HepG2 (cell line): ENCODE results near the gene SLC22A23. TPM values are rescaled to one million over a fixed set of nuclear protein-coding genes. Genes with fewer than 3 reads are reported as not detected.

Source experiments
- RELA ChIP-seq: sonication (generic); formaldehyde crosslinking; IDR thresholded peaks from 2 replicates; pipeline ENCODE4 v1.4.0; 2020; ENCODE audit warnings: missing genetic modification reagents
- SP2 ChIP-seq: sonication (generic); formaldehyde crosslinking; IDR thresholded peaks from 2 replicates; pipeline ENCODE4 v1.5.1; 2020; ENCODE audit warnings: mild to moderate bottlenecking, missing genetic modification reagents
- TRIM24 ChIP-seq: sonication (generic); formaldehyde crosslinking; IDR thresholded peaks from 2 replicates; pipeline ENCODE4 v1.8.0; 2022; ENCODE audit warnings: mild to moderate bottlenecking, missing genetic modification reagents
- polyA plus RNA-seq, 8 experiments: library from polyadenylated mRNA; depleted of rRNA in 3 of 8; stranded (reverse) in 7 of 8; unstranded in 1 of 8; fragments of >200 nt; fragmentation: Illumina TruSeq in 4 of 8; extraction: Trizol in 4 of 8; gene quantifications; 2 replicates each; pipeline versions ENCODE4 v1.2.1 to v1.2.3, GENCODE V29; 2011 to 2016; ENCODE audit warnings: low read depth in 4 of 8, missing spikeins in 1 of 8, mixed read lengths in 1 of 8; ENCODE audit not compliant: insufficient read depth in 1 of 8
- total RNA-seq, 5 experiments: library from RNA; depleted of rRNA; stranded (reverse); fragments of >200 nt; fragmentation: Illumina TruSeq; extraction: Trizol; gene quantifications; 2 replicates each; pipeline ENCODE4 v1.2.3, GENCODE V29; 2016; ENCODE audit warnings: low read depth in 1 of 5
- TF ChIP-seq, protein P1 (sequence below): sonication (generic); formaldehyde crosslinking; IDR thresholded peaks from 2 replicates; pipeline ENCODE4 v1.8.0; 2022; ENCODE audit warnings: mild to moderate bottlenecking, missing genetic modification reagents, moderate library complexity
- TF ChIP-seq, protein P2 (sequence below): sonication (generic); formaldehyde crosslinking; IDR thresholded peaks from 2 replicates; pipeline ENCODE4 v1.4.0; 2020; ENCODE audit warnings: missing genetic modification reagents, mild to moderate bottlenecking, borderline replicate concordance
- TF ChIP-seq, protein P3 (sequence below): sonication (generic); formaldehyde crosslinking; IDR thresholded peaks from 2 replicates; pipeline ENCODE4 v1.4.0; 2020; ENCODE audit warnings: missing genetic modification reagents, borderline replicate concordance
- TF ChIP-seq, protein P4 (sequence below): sonication (generic); formaldehyde crosslinking; IDR thresholded peaks from 2 replicates; pipeline ENCODE4 v1.4.0; 2020; ENCODE audit warnings: low read depth, missing genetic modification reagents
- TF ChIP-seq, protein P5 (sequence below): sonication (generic); formaldehyde crosslinking; IDR thresholded peaks from 2 replicates; pipeline ENCODE4 v1.5.0; 2020; ENCODE audit warnings: mild to moderate bottlenecking, missing genetic modification reagents
- TF ChIP-seq, protein P6 (sequence below): sonication (generic); formaldehyde crosslinking; IDR thresholded peaks from 2 replicates; pipeline ENCODE4 v1.4.0; 2020; ENCODE audit warnings: missing genetic modification reagents

The SLC22A23 gene
- total and polyA plus RNA-seq, 2 of the 13 experiments (the other 11 are each of a cell fraction or from before 2014, with no cell fraction given) = 11.8 to 17.5 TPM

DNA sequence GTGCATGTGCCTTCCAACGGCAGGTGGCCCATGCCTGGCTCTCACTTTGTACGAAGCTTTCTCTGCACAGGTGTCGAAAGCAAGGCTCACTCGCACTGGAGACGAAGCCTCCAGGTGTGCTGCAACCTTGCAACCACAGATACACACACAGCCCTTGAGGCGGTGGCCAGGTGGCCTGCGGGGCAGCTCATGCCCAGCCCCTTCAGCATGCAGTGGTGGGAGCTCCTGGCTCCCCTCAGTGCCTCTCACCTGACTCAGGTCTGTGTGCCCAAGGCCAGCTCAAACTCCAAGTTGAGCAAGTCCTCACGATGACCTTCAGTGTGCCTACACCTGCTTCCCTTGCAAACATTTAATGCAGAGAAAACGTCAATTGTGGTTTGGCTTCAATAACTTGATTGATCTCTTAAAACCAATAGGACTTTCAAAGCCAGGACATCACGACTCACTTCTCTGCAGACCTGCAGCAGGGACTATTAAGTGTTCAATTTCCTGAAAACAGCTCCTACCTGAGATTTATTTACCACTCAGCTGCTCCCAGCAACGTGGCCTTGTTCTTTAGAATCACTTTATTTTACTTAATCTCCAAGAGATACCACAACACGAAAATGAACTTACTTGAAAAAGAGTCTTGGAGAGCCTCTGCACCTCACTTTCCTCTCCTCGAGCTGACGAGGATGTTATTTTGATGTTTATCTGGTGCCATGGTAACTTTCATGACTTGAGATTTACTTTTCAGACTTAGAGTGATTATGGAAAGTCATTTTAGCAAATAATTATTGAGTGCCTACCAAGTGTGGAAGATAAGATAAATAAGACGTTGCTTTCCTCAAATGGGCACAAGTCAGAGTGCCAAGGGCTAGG lies 86.3 kb downstream of the SLC22A23 start (continued):
- TF ChIP-seq, protein P1, sequence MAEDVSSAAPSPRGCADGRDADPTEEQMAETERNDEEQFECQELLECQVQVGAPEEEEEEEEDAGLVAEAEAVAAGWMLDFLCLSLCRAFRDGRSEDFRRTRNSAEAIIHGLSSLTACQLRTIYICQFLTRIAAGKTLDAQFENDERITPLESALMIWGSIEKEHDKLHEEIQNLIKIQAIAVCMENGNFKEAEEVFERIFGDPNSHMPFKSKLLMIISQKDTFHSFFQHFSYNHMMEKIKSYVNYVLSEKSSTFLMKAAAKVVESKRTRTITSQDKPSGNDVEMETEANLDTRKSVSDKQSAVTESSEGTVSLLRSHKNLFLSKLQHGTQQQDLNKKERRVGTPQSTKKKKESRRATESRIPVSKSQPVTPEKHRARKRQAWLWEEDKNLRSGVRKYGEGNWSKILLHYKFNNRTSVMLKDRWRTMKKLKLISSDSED (CRISPR knock-in tag) = no peak
- TF ChIP-seq, protein P2, sequence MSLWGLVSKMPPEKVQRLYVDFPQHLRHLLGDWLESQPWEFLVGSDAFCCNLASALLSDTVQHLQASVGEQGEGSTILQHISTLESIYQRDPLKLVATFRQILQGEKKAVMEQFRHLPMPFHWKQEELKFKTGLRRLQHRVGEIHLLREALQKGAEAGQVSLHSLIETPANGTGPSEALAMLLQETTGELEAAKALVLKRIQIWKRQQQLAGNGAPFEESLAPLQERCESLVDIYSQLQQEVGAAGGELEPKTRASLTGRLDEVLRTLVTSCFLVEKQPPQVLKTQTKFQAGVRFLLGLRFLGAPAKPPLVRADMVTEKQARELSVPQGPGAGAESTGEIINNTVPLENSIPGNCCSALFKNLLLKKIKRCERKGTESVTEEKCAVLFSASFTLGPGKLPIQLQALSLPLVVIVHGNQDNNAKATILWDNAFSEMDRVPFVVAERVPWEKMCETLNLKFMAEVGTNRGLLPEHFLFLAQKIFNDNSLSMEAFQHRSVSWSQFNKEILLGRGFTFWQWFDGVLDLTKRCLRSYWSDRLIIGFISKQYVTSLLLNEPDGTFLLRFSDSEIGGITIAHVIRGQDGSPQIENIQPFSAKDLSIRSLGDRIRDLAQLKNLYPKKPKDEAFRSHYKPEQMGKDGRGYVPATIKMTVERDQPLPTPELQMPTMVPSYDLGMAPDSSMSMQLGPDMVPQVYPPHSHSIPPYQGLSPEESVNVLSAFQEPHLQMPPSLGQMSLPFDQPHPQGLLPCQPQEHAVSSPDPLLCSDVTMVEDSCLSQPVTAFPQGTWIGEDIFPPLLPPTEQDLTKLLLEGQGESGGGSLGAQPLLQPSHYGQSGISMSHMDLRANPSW (CRISPR knock-in tag) = peak; percentile 87
- TF ChIP-seq RELA (CRISPR knock-in tag) (peak; percentile 74; the same call in 1 of the 2 replicates), TRIM24 (CRISPR knock-in tag) (no peak), SP2 (CRISPR knock-in tag) (no peak)
- TF ChIP-seq, protein P3, sequence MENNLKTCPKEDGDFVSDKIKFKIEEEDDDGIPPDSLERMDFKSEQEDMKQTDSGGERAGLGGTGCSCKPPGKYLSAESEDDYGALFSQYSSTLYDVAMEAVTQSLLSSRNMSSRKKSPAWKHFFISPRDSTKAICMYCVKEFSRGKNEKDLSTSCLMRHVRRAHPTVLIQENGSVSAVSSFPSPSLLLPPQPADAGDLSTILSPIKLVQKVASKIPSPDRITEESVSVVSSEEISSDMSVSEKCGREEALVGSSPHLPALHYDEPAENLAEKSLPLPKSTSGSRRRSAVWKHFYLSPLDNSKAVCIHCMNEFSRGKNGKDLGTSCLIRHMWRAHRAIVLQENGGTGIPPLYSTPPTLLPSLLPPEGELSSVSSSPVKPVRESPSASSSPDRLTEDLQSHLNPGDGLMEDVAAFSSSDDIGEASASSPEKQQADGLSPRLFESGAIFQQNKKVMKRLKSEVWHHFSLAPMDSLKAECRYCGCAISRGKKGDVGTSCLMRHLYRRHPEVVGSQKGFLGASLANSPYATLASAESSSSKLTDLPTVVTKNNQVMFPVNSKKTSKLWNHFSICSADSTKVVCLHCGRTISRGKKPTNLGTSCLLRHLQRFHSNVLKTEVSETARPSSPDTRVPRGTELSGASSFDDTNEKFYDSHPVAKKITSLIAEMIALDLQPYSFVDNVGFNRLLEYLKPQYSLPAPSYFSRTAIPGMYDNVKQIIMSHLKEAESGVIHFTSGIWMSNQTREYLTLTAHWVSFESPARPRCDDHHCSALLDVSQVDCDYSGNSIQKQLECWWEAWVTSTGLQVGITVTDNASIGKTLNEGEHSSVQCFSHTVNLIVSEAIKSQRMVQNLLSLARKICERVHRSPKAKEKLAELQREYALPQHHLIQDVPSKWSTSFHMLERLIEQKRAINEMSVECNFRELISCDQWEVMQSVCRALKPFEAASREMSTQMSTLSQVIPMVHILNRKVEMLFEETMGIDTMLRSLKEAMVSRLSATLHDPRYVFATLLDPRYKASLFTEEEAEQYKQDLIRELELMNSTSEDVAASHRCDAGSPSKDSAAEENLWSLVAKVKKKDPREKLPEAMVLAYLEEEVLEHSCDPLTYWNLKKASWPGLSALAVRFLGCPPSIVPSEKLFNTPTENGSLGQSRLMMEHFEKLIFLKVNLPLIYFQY (CRISPR knock-in tag) = peak; percentile 65; the same call in 1 of the 2 replicates
- TF ChIP-seq, protein P4, sequence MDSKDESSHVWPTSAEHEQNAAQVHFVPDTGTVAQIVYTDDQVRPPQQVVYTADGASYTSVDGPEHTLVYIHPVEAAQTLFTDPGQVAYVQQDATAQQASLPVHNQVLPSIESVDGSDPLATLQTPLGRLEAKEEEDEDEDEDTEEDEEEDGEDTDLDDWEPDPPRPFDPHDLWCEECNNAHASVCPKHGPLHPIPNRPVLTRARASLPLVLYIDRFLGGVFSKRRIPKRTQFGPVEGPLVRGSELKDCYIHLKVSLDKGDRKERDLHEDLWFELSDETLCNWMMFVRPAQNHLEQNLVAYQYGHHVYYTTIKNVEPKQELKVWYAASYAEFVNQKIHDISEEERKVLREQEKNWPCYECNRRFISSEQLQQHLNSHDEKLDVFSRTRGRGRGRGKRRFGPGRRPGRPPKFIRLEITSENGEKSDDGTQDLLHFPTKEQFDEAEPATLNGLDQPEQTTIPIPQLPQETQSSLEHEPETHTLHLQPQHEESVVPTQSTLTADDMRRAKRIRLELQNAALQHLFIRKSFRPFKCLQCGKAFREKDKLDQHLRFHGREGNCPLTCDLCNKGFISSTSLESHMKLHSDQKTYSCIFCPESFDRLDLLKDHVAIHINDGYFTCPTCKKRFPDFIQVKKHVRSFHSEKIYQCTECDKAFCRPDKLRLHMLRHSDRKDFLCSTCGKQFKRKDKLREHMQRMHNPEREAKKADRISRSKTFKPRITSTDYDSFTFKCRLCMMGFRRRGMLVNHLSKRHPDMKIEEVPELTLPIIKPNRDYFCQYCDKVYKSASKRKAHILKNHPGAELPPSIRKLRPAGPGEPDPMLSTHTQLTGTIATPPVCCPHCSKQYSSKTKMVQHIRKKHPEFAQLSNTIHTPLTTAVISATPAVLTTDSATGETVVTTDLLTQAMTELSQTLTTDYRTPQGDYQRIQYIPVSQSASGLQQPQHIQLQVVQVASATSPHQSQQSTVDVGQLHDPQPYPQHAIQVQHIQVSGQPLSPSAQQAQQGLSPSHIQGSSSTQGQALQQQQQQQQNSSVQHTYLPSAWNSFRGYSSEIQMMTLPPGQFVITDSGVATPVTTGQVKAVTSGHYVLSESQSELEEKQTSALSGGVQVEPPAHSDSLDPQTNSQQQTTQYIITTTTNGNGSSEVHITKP (CRISPR knock-in tag) = peak; percentile 84
- TF ChIP-seq, protein P5, sequence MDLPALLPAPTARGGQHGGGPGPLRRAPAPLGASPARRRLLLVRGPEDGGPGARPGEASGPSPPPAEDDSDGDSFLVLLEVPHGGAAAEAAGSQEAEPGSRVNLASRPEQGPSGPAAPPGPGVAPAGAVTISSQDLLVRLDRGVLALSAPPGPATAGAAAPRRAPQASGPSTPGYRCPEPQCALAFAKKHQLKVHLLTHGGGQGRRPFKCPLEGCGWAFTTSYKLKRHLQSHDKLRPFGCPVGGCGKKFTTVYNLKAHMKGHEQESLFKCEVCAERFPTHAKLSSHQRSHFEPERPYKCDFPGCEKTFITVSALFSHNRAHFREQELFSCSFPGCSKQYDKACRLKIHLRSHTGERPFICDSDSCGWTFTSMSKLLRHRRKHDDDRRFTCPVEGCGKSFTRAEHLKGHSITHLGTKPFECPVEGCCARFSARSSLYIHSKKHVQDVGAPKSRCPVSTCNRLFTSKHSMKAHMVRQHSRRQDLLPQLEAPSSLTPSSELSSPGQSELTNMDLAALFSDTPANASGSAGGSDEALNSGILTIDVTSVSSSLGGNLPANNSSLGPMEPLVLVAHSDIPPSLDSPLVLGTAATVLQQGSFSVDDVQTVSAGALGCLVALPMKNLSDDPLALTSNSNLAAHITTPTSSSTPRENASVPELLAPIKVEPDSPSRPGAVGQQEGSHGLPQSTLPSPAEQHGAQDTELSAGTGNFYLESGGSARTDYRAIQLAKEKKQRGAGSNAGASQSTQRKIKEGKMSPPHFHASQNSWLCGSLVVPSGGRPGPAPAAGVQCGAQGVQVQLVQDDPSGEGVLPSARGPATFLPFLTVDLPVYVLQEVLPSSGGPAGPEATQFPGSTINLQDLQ (CRISPR knock-in tag) = peak; percentile 69; the same call in 1 of the 2 replicates
- TF ChIP-seq, protein P6, sequence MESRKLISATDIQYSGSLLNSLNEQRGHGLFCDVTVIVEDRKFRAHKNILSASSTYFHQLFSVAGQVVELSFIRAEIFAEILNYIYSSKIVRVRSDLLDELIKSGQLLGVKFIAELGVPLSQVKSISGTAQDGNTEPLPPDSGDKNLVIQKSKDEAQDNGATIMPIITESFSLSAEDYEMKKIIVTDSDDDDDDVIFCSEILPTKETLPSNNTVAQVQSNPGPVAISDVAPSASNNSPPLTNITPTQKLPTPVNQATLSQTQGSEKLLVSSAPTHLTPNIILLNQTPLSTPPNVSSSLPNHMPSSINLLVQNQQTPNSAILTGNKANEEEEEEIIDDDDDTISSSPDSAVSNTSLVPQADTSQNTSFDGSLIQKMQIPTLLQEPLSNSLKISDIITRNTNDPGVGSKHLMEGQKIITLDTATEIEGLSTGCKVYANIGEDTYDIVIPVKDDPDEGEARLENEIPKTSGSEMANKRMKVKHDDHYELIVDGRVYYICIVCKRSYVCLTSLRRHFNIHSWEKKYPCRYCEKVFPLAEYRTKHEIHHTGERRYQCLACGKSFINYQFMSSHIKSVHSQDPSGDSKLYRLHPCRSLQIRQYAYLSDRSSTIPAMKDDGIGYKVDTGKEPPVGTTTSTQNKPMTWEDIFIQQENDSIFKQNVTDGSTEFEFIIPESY (CRISPR knock-in tag) = peak; percentile 78
